Thymus (tissue), 14 donors: ENCODE measurements around the gene DMRTC2. TPM values are rescaled to one million over a fixed set of nuclear protein-coding genes. Genes with fewer than 3 reads are reported as not detected.
A peak's percentile ranks its signal among the peaks of the same experiment; 100 is the strongest.

Source experiments
- DNase-seq, 9 donors: peaks; one replicate each; pipeline ENCODE4 v3.0.0-alpha.2; 2013; ENCODE audit warnings: low spot score in 9 of 9, low read depth in 6 of 9, missing footprints in 1 of 9
- H3K27ac ChIP-seq, 2 donors: one replicate each; pipeline ENCODE4 v1.5.1; 2013; ENCODE audit warnings: control low read depth in 1 of 2, low read depth in 1 of 2, low read length in 1 of 2, mild to moderate bottlenecking in 1 of 2, moderate library complexity in 1 of 2
- H3K27me3 ChIP-seq, 2 donors: one replicate each; pipeline ENCODE4 v1.5.1; 2013; ENCODE audit warnings: low read length in 1 of 2; ENCODE audit not compliant: control insufficient read depth in 2 of 2, insufficient read depth in 1 of 2
- H3K36me3 ChIP-seq, 2 donors: one replicate each; pipeline ENCODE4 v1.5.1; 2013; ENCODE audit warnings: low read length in 1 of 2, mild to moderate bottlenecking in 1 of 2, moderate library complexity in 1 of 2; ENCODE audit not compliant: control insufficient read depth in 2 of 2, insufficient read depth in 2 of 2
- H3K4me1 ChIP-seq, 2 donors: one replicate each; pipeline ENCODE4 v1.5.1; 2013; ENCODE audit warnings: low read length in 2 of 2; ENCODE audit not compliant: control insufficient read depth in 2 of 2, insufficient read depth in 2 of 2
- H3K4me3 ChIP-seq, 2 donors: one replicate each; pipeline ENCODE4 v1.5.1; 2013; ENCODE audit warnings: low read length in 2 of 2, control low read depth in 1 of 2, mild to moderate bottlenecking in 1 of 2
- H3K9me3 ChIP-seq, 2 donors: one replicate each; pipeline ENCODE4 v1.5.1; 2013; ENCODE audit warnings: low read length in 1 of 2, mild to moderate bottlenecking in 1 of 2; ENCODE audit not compliant: control insufficient read depth in 2 of 2, insufficient read depth in 1 of 2
- WGBS: extraction: QIAGEN DNeasy Blood & Tissue Kit; methylation state at CpG from one replicate; pipeline ENCODE4 v1.1.7; 2013; 5-methylcytosine and 5-hydroxymethylcytosine counted together
- long read RNA-seq, 10 donors: transcript quantifications; one replicate each; lab custom pipeline, GENCODE V29; 2026
- polyA plus RNA-seq: library from polyadenylated mRNA; stranded (reverse); fragments of 200-250 nt; gene quantifications from one replicate; pipeline ENCODE4 v1.2.3, GENCODE V29; 2013
- total RNA-seq: library from RNA; stranded (reverse); fragments of 120-200 nt; gene quantifications from one replicate; pipeline ENCODE4 v1.2.4, GENCODE V29; 2013
- donor health status: healthy.

The DMRTC2 gene
- total RNA-seq (not detected), polyA plus RNA-seq (0.07 TPM)
- long read RNA-seq, donor 1, result 0 reads
- long read RNA-seq, donor 2, result 0 reads
- long read RNA-seq, donor 3, result 0 reads
- long read RNA-seq, donor 4, result 0 reads
- long read RNA-seq, donor 5, result 0 reads
- long read RNA-seq, donor 6, result 0 reads
- long read RNA-seq, donor 7, result 0 reads
- long read RNA-seq, donor 8, result 0 reads
- long read RNA-seq, donor 9, result 0 reads
- long read RNA-seq, donor 10, result 0 reads

DNA sequence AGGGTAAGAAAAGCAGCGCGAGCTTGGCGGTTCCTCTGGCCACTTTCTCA lies at the start of gene DMRTC2:
DMRTC2 (plus strand) TSS at position 42 of the 50 bp plus-strand sequence. CDS start 2,387 bp downstream, outside the sequence.
- Histone ChIP-seq H3K27me3 (peaks cover 0 to 12% of the 10 kb centered on the region in 2 donors), H3K4me1 (no peaks in the 10 kb centered on the region), H3K36me3 (no peaks in the 10 kb centered on the region), H3K27ac (no peak within 1 kb of the TSS), H3K4me3 (no peak within 1 kb of the TSS), H3K9me3 (no peaks in the 10 kb centered on the region)
- WGBS, result 97% methylated on average over 3 of the region's 3 CpGs
- no peak for DNase-seq

DNA sequence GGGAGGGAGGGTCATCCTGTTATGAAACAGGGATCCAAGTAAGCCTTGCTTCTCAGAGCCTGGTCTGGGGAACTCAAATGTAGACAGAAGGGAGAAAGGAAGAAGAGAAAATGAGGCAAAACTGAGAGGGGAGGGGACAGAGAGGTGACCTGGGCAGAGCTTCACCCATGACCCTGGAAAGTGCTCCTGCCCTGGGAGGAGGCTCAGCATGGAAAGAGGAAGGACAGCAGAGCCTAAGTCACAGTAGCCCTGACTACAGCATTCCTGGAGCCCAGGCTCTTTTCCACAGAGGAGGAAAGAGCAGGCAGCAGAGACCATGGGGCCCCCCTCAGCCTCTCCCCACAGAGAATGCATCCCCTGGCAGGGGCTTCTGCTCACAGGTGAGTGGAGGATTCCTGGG lies 48.5 kb upstream of the DMRTC2 start, which contains the start of gene CEACAM3:
CEACAM3 (plus strand) TSS at position 226 of the 400 bp plus-strand sequence; CDS start at position 317, 91 bp downstream.
- H3K27ac ChIP-seq, result no peak within 1 kb of the TSS
- no peak for DNase-seq

DNA sequence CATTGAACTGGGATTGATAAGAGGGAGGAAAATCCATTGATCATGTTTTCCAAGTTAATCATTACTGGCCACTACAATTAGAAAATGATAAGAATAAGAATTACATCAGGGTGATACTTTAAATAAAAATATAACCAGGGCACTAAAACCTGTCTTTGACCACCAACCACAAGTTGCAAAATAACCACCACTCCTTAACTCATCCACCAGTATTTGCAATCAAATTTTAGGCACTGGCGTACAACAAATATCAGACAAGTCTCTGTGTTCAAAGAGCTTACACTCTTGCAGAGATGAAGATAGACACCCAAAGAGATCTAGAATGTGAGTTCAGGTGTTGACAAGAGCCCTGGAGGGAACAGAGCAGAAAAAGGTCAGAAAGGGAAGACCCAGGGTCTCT lies 47.9 kb upstream of the DMRTC2 start:
- H3K36me3 ChIP-seq, result no peaks in the 10 kb centered on the region
- peaks cover 0 to 9% of the 10 kb centered on the region in 2 donors for H3K27me3 ChIP-seq
- 96% methylated on average over 1 of the region's 1 CpG for WGBS
- H3K4me1 ChIP-seq, result peaks cover 0 to 3% of the 10 kb centered on the region in 2 donors
- no peak overlapping the region for H3K4me3 ChIP-seq
- H3K9me3 ChIP-seq, result no peaks in the 10 kb centered on the region
- DNase-seq, result no peak
- no peak overlapping the region for H3K27ac ChIP-seq

More for the DNA sequence above, 48.5 kb upstream of the DMRTC2 start, which contains the start of gene CEACAM3:
- Histone ChIP-seq H3K4me3 (no peak within 1 kb of the TSS), H3K9me3 (no peaks in the 10 kb centered on the region), H3K36me3 (no peaks in the 10 kb centered on the region), H3K4me1 (peaks cover 0 to 3% of the 10 kb centered on the region in 2 donors), H3K27me3 (peaks cover 0 to 12% of the 10 kb centered on the region in 2 donors)

DNA sequence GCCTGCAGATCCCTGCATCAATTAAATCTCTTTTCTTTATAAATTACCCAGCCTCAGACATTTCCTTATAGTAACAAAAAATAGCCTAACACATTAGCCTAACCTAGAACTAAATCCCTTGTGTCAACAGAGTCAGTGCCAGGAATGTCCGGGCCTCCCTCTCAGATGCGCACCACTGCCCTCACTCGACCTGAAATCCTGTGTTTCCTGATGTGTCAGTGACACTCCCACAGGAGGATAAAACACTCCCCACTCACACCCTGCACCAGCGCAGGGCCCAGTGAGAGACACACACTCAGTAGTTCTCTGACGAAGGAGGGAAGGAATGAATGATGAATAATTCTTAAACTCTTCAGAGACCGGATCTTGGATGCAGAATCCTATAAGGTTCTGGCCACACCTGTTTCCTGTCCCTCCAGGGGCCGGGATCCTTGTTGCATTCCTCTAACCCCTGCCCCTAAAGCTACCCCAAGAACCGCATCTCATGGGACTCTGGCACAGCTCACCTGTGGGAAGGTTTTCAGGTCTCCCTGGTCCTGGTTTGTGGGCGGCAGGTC lies 45.3 kb upstream of the DMRTC2 start:
- Histone ChIP-seq H3K27me3 (peaks cover 0 to 6% of the 10 kb centered on the region in 2 donors), H3K27ac (no peak overlapping the region), H3K4me1 (peaks cover 0 to 11% of the 10 kb centered on the region in 2 donors), H3K9me3 (no peaks in the 10 kb centered on the region), H3K36me3 (no peaks in the 10 kb centered on the region), H3K4me3 (no peak overlapping the region)
- DNase-seq, result no peak
- WGBS, result 94% methylated on average over 9 of the region's 9 CpGs

DNA sequence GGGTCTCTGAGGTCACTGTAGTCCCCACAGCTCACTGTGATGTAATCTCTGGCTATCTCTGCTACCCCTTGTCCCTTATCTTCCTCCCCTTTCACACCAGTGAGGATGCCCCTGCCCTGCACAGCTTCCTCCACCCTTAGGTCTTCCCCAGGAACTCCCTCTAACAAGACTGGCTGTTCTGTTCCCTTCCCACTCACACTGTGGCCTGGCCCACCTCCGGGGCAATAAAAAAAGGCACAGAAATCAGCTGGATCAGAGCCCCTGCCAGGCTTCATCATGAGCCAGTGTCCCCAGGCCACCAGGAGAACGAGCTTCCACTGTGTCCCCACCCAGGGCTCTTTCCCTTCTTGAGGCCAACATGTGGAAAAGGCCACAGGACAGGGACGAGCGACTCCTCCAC lies 43.8 kb upstream of the DMRTC2 start:
- no peaks in the 10 kb centered on the region for H3K36me3 ChIP-seq
- no peak overlapping the region for H3K4me3 ChIP-seq
- H3K27ac ChIP-seq, result peak overlapping the region in 1 of 2 donors; percentile 26
- H3K4me1 ChIP-seq, result peaks cover 0 to 11% of the 10 kb centered on the region in 2 donors
- 89% methylated on average over 4 of the region's 4 CpGs for WGBS
- H3K9me3 ChIP-seq, result no peaks in the 10 kb centered on the region
- no peak for DNase-seq
- peaks cover 0 to 6% of the 10 kb centered on the region in 2 donors for H3K27me3 ChIP-seq

DNA sequence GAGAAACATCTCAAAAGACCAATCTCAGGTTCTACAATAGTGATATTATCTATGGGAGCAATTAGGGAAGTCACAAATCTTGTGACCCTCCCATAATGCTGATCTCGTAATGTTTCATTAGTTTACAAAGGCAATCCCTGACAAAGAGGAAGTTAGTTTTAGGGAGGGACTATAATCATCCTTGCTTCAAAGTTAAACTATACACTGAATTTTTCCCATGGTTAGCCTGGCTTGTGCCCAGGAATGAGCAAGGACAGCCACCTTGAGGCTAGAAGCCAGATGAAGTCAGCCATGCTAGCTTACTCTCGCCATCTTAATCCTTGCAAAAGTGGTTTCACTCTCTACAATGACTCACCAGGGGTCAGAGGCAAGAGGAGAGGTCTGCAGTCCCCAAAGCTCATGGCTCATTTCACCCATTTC lies 43.0 kb upstream of the DMRTC2 start:
- Histone ChIP-seq H3K4me3 (no peak overlapping the region), H3K27me3 (no peaks in the 10 kb centered on the region), H3K9me3 (no peaks in the 10 kb centered on the region), H3K4me1 (peaks cover 0 to 11% of the 10 kb centered on the region in 2 donors), H3K36me3 (no peaks in the 10 kb centered on the region), H3K27ac (peak overlapping the region in 1 of 2 donors; percentile 30)
- no peak for DNase-seq
- WGBS, result 70% methylated on average over 2 of the region's 2 CpGs

DNA sequence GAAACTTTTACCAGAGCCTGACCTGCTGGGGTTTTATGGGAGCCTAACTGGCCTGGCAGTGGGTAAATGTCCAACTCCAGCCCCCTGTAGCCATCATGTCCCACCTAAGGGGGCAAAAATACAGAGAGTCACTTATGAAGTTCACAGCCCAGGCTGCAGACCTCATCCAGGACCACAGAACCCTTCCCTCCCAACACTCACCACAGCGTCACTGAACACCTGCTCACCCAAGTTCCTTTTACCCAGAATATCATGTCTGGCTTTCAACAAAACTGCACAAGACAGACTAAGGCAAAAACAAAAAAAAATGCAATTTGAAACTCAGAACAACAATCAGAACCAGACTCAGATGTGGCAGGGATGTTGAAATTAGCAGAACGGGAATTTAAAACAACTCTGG lies 42.1 kb upstream of the DMRTC2 start:
- peak overlapping the region in 1 of 2 donors; percentile 24 for H3K27ac ChIP-seq
- DNase-seq, result no peak
- H3K36me3 ChIP-seq, result no peaks in the 10 kb centered on the region
- H3K4me3 ChIP-seq, result no peak overlapping the region
- H3K4me1 ChIP-seq, result peaks cover 0 to 11% of the 10 kb centered on the region in 2 donors
- no peaks in the 10 kb centered on the region for H3K9me3 ChIP-seq
- no peaks in the 10 kb centered on the region for H3K27me3 ChIP-seq
- 5% methylated on average over 2 of the region's 2 CpGs for WGBS

DNA sequence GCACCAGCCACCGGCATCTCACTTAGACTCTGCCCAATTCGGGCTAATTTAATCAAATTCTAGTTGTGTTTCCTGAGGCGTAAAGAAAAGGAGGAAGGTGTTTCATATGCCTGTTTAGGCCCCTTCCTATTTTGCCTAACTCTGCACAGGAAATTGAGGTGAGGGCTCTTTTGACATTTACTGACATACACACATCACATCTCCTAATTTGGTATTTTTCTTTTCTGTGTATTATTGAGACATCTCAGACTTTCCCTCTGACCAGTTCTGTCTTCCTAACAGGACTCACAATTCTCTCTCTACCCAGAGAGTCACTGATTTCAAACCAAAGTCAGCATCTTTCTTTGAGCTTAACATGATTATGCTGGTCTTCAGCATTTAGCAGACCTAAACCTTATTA lies 40.5 kb upstream of the DMRTC2 start:
- Histone ChIP-seq H3K9me3 (no peaks in the 10 kb centered on the region), H3K27ac (no peak overlapping the region), H3K4me1 (peaks cover 0 to 10% of the 10 kb centered on the region in 2 donors), H3K4me3 (no peak overlapping the region), H3K27me3 (no peaks in the 10 kb centered on the region), H3K36me3 (no peaks in the 10 kb centered on the region)
- 61% methylated on average over 3 of the region's 3 CpGs for WGBS
- no peak for DNase-seq

DNA sequence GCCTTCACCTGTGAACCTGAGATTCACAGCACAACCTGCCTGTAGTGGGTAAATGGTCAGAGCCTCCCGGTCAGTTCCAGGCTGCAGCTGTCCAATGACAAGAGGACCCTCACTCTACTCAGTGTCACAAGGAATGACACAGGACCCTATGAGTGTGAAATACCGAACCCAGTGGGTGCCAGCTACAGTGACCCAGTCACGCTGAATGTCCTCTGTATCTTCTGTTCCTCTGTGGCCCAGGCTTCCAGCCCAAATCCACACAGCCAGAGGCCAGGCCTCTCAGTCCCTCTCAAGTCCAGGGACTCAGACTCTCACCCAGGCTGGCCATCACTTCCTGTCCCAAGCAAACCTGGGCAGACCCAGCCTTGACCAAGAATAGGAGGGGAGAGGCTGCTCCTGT lies 37.7 kb upstream of the DMRTC2 start:
- H3K9me3 ChIP-seq, result no peaks in the 10 kb centered on the region
- H3K27me3 ChIP-seq, result peaks cover 0 to 3% of the 10 kb centered on the region in 2 donors
- WGBS, result 95% methylated on average over 3 of the region's 3 CpGs
- no peak overlapping the region for H3K4me3 ChIP-seq
- no peak for DNase-seq
- H3K36me3 ChIP-seq, result no peaks in the 10 kb centered on the region
- H3K27ac ChIP-seq, result no peak overlapping the region
- peaks cover 0 to 6% of the 10 kb centered on the region in 2 donors for H3K4me1 ChIP-seq
